ENCODE data around the gene CRACDL. TPM values are rescaled to one million over a fixed set of nuclear protein-coding genes. Genes with fewer than 3 reads are reported as not detected.

CRACDL gene
- total and polyA plus RNA-seq, 7 donors, result 0.36 to 8.8 (median 1.5) TPM

DNA sequence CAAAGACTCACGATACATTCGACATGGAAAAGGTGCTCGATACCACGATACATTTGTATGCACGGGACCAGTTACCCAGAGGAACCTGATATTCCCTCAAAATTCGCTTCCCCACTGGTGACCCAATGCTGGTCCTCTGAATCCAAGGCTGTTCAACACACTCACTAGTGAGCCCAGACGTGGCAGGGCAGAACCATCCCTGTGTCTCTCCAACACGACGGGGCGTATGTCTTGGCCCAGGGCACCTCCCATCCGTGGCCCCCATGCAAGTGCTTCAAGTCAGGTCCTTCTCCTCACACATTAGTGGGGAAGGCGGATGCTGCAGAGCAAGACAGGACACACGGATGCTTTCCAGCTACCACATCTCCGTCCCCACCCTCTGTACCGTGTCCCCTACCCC lies 6.1 kb downstream of the CRACDL start:
- no peak overlapping the region for H3K27ac ChIP-seq
- H3K36me3 ChIP-seq, result no peaks in the 10 kb centered on the region
- WGBS, 2 donors, result 94% methylated on average over 15 of the region's 15 CpGs
- intact Hi-C loops (cut with DNase I), result no loop called here
- no peaks in the 10 kb centered on the region for H3K4me1 ChIP-seq
- TF ChIP-seq, protein P1, sequence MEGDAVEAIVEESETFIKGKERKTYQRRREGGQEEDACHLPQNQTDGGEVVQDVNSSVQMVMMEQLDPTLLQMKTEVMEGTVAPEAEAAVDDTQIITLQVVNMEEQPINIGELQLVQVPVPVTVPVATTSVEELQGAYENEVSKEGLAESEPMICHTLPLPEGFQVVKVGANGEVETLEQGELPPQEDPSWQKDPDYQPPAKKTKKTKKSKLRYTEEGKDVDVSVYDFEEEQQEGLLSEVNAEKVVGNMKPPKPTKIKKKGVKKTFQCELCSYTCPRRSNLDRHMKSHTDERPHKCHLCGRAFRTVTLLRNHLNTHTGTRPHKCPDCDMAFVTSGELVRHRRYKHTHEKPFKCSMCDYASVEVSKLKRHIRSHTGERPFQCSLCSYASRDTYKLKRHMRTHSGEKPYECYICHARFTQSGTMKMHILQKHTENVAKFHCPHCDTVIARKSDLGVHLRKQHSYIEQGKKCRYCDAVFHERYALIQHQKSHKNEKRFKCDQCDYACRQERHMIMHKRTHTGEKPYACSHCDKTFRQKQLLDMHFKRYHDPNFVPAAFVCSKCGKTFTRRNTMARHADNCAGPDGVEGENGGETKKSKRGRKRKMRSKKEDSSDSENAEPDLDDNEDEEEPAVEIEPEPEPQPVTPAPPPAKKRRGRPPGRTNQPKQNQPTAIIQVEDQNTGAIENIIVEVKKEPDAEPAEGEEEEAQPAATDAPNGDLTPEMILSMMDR (IDR thresholded peaks at IDR 0.05), result no peak
- TF ChIP-seq EP300 (IDR thresholded peaks at IDR 0.05) (no peak), POLR2AphosphoS5 (IDR thresholded peaks at IDR 0.05) (no peak), POLR2A (IDR thresholded peaks at IDR 0.05) (no peak)
- peaks cover 0 to 6% (median 0%) of the 10 kb centered on the region in 3 donors for H3K27me3 ChIP-seq
- no peak overlapping the region for H3K4me3 ChIP-seq
- DNase-seq, result no peak
- H3K9me3 ChIP-seq, result no peaks in the 10 kb centered on the region

DNA sequence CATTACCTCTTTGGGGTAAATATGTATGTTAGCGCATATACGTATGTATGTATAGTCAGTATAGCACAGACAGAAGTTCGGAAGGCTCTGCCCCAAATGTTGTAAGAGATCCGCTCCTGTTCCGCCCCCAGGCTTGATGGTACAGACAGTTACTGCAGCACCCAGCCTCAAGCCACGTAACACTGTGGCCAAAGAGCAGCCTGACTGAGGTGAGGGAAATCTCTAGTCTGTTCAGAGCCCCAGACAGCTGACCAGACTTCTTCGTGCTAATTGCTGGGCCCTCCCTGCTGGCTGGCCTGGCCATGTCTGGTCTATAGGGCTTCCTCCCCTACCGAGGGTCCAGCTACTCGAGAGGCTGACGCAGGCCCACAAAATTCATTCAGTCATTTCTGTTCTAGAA lies 7.8 kb downstream of the CRACDL start:
- Histone ChIP-seq H3K9me3 (peaks cover 0 to 2% (median 0%) of the 10 kb centered on the region in 4 donors), H3K36me3 (no peaks in the 10 kb centered on the region), H3K27ac (no peak overlapping the region), H3K27me3 (no peaks in the 10 kb centered on the region), H3K4me1 (no peaks in the 10 kb centered on the region), H3K4me3 (no peak overlapping the region)
- TF ChIP-seq EP300 (IDR thresholded peaks at IDR 0.05) (no peak), POLR2AphosphoS5 (IDR thresholded peaks at IDR 0.05) (no peak)
- WGBS, 2 donors, result 90 to 92% methylated on average over 10 of the region's 10 CpGs
- DNase-seq, result no peak
- intact Hi-C loops (cut with DNase I), result no loop called here

DNA sequence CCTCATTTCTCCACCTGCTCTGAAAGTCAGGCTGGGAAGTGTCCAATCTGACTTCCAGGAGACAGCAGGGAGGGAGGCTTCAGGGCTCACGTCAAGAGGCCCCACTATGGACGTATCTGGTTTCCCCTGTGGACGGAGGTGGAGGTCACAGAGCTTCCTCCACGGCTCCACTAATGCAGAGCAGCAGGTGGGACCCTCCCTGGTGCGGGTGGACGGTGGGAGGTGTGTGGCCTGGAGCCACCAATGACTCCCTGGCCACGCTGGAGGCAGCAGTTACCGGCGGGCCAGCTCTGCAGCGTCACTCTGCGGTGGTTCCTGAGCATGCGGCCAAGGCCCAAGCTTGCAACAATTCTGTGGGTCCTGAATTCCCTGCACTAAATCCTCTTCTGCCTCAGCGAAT lies 9.0 kb downstream of the CRACDL start:
- WGBS, 2 donors, result 90 to 91% methylated on average over 13 of the region's 13 CpGs
- TF ChIP-seq EP300 (IDR thresholded peaks at IDR 0.05), result no peak
- TF ChIP-seq, protein P1 (IDR thresholded peaks at IDR 0.05), result no peak
- TF ChIP-seq POLR2A (IDR thresholded peaks at IDR 0.05), result no peak
- TF ChIP-seq POLR2AphosphoS5 (IDR thresholded peaks at IDR 0.05), result no peak
- Histone ChIP-seq H3K4me3 (no peak overlapping the region), H3K4me1 (no peaks in the 10 kb centered on the region), H3K27me3 (no peaks in the 10 kb centered on the region), H3K27ac (no peak overlapping the region), H3K36me3 (no peaks in the 10 kb centered on the region), H3K9me3 (peaks cover 0 to 2% (median 0%) of the 10 kb centered on the region in 4 donors)
- DNase-seq, result no peak
- intact Hi-C loops (cut with DNase I), result no loop called here

DNA sequence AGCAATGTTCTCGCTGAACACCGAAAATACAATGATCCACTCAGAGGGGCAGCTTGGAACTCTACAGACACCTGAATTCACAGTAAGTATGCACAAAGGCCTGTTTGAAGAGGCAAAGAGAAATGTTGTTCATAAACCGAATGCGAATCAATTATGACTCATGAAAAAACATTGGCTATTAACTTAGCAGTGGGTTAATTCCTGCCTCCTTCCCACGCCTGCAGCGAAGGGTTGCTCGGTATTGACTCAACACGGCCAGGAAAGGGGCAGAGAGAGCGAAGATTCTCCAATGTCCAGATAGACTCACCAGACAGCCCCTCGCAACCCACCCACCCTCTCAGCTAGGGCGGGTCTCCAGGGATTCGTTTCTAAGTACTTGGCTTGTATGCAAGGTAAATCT lies 9.4 kb downstream of the CRACDL start:
- no peak overlapping the region for H3K27ac ChIP-seq
- H3K36me3 ChIP-seq, result no peaks in the 10 kb centered on the region
- H3K27me3 ChIP-seq, result no peaks in the 10 kb centered on the region
- DNase-seq, result no peak
- H3K9me3 ChIP-seq, result peaks cover 0 to 2% (median 0%) of the 10 kb centered on the region in 4 donors
- TF ChIP-seq EP300 (IDR thresholded peaks at IDR 0.05) (no peak), POLR2AphosphoS5 (IDR thresholded peaks at IDR 0.05) (no peak), POLR2A (IDR thresholded peaks at IDR 0.05) (no peak)
- TF ChIP-seq, protein P1 (IDR thresholded peaks at IDR 0.05), result no peak
- WGBS, 2 donors, result 87 to 89% methylated on average over 12 of the region's 12 CpGs
- H3K4me3 ChIP-seq, result no peak overlapping the region
- intact Hi-C loops (cut with DNase I), result no loop called here
- no peaks in the 10 kb centered on the region for H3K4me1 ChIP-seq

DNA sequence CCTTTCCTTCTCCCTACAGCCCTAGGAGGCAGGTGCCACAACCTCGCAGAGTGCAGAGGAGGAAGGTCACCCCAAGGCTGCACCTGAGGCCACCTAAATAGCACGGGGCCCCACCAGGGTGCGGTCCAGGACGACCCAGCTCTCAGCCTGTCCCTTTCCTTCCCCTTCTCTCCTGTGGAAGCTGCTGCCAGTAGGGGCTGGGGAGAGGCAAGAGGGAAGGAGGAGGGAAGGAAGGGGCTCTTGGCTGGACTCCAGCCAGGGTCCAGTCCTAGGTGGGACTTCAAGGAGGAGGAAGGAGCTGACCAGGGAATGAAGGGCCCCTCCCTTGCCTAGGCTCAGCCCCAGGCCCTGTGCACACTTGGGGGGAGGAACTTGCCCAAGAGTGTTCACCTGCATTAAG lies 11.1 kb downstream of the CRACDL start:
- no peak overlapping the region for H3K27ac ChIP-seq
- H3K4me3 ChIP-seq, result no peak overlapping the region
- no peaks in the 10 kb centered on the region for H3K36me3 ChIP-seq
- TF ChIP-seq POLR2A (IDR thresholded peaks at IDR 0.05) (no peak), EP300 (IDR thresholded peaks at IDR 0.05) (no peak), POLR2AphosphoS5 (IDR thresholded peaks at IDR 0.05) (no peak)
- TF ChIP-seq, protein P1 (IDR thresholded peaks at IDR 0.05), result no peak
- DNase-seq, result no peak
- H3K9me3 ChIP-seq, result peaks cover 0 to 2% (median 0%) of the 10 kb centered on the region in 4 donors
- WGBS, 2 donors, result 46 to 47% methylated on average over 4 of the region's 4 CpGs
- no peaks in the 10 kb centered on the region for H3K27me3 ChIP-seq
- intact Hi-C loops (cut with DNase I), result no loop called here
- H3K4me1 ChIP-seq, result no peaks in the 10 kb centered on the region
